GM23248 (cell line): ENCODE measurements around the gene PRKCE.

Experiments
- EZH2 ChIP-seq: fragments of 200-600 bp; sonication (generic); IDR thresholded peaks from 2 replicates; pipeline ENCODE4 v1.6.1; 2018; ENCODE audit warnings: antibody characterized with exemption, mild to moderate bottlenecking; ENCODE audit not compliant: insufficient read depth, poor library complexity, severe bottlenecking
- EZH2phosphoT487 ChIP-seq: fragments of 200-600 bp; sonication (generic); IDR thresholded peaks from 2 replicates; pipeline ENCODE4 v1.6.1; 2018; ENCODE audit warnings: antibody characterized with exemption, moderate library complexity, mild to moderate bottlenecking, low read depth; ENCODE audit not compliant: insufficient read depth

DNA sequence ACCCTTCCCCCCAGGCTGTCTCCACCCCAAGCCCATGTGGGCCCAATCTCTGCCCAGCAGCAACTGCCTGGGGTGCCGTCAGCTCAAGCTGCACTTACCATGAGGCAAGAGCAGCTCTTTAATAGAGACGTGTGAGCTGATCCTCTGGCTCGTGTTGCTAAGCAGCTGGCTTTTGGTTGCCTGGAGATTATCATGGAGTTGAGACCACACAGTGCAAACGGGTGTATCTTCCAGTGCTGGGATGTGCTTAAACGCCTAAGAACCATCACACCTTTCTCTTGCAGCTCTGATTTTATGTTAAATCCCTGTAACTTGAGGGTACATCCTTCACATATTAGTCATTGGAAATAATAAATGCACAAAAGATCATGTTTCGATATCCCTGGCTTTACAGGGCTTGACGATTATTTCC is 271.1 kb downstream of the PRKCE start:
- no peak for TF ChIP-seq EZH2
- TF ChIP-seq EZH2phosphoT487: no peak
